A549 (cell line): ENCODE measurements around the gene PIF1.

Source experiments
- CBX2 ChIP-seq: fragments of 200-600 bp; sonication (generic); IDR thresholded peaks from 2 replicates; pipeline ENCODE4 v1.6.1; 2016; ENCODE audit warnings: low read depth, mild to moderate bottlenecking, borderline replicate concordance
- EHMT2 ChIP-seq: fragments of 200-600 bp; sonication (generic); IDR thresholded peaks from 2 replicates; pipeline ENCODE4 v1.6.1; 2016; ENCODE audit warnings: antibody characterized with exemption, low read depth, mild to moderate bottlenecking, moderate library complexity
- ESRRA ChIP-seq: fragments of 150-350 bp; IDR thresholded peaks from 2 replicates; pipeline ENCODE4 v1.6.1; 2014; ENCODE audit warnings: mild to moderate bottlenecking, low read length, borderline replicate concordance
- JUNB ChIP-seq: fragments of >200 bp; sonication (Bioruptor Twin); formaldehyde crosslinking; IDR thresholded peaks from 2 replicates; pipeline ENCODE4 v1.6.1; 2016
- KDM5A ChIP-seq: fragments of 200-600 bp; sonication (generic); IDR thresholded peaks from 2 replicates; pipeline ENCODE4 v1.6.1; 2016; ENCODE audit warnings: antibody characterized with exemption, mild to moderate bottlenecking
- POLR2A ChIP-seq: IDR thresholded peaks from 2 replicates; pipeline ENCODE4 v1.6.1; 2012; ENCODE audit warnings: mild to moderate bottlenecking, low read length
- POLR2AphosphoS2 ChIP-seq: conservative IDR thresholded peaks from 2 replicates; pipeline ENCODE4 v1.6.1; 2012; ENCODE audit warnings: low read length, improper control_type of control experiment, inconsistent platforms
- RFX5 ChIP-seq: fragments of 450-650 bp; IDR thresholded peaks from 2 replicates; pipeline ENCODE4 v1.7.1; 2014; ENCODE audit warnings: antibody characterized with exemption, mild to moderate bottlenecking, moderate library complexity
- SMC3 ChIP-seq: fragments of >200 bp; sonication (Bioruptor Twin); formaldehyde crosslinking; IDR thresholded peaks from 3 replicates; pipeline ENCODE4 v1.6.1; 2018; ENCODE audit warnings: inconsistent platforms
- TF ChIP-seq, protein P1 (sequence below): fragments of >200 bp; sonication (Bioruptor Twin); formaldehyde crosslinking; IDR thresholded peaks from 3 replicates; pipeline ENCODE4 v1.5.1; 2016
- TF ChIP-seq, protein P2 (sequence below): fragments of 250-450 bp; sonication (Bioruptor Pico); IDR thresholded peaks from 2 replicates; pipeline ENCODE4 v1.5.0; 2021; ENCODE audit warnings: mild to moderate bottlenecking, moderate library complexity, borderline replicate concordance

DNA sequence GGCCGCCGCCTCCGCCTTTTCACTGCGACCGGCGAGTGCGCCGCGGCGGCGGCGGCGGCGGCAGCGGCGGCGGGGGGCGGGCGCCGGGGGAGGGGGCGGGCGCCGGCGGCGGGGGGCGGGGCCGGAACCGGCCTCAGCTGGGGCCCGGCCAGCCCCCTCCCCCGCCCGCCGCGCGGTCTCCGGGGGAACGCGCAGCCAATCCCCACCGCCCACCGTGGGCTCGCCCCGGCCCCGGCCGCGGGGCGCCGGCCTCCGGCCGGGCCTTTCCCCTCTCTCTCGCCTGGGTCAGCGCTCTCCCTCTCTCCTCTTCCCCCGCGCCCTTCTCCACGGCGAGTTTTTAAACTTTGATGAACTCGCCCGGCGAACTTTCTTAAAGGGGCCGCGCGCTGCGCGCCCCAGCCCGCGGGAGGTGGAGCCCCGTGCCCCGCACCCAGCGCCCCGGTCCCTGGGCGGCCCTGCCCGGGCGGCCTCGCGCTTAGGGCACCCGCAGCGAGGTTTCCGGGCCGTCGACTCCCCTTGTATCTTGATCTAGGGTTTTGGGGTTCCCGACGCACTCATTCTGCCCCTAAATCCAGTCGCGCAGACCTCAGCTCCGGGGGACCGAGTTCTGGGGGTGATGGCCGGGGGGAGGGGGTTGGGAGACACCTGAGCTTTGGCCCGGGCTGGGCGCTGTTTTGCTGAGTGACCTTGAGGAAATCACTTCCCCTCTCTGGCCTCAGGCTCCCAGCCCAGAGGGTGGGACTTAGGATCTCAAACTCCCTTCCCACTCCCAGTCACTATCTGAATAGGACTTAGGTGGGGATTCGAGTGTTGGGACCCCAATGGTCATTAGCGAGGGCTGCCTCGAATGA, 49.7 kb downstream of the PIF1 start, which contains the start of gene RBPMS2:
- TF ChIP-seq, protein P1, sequence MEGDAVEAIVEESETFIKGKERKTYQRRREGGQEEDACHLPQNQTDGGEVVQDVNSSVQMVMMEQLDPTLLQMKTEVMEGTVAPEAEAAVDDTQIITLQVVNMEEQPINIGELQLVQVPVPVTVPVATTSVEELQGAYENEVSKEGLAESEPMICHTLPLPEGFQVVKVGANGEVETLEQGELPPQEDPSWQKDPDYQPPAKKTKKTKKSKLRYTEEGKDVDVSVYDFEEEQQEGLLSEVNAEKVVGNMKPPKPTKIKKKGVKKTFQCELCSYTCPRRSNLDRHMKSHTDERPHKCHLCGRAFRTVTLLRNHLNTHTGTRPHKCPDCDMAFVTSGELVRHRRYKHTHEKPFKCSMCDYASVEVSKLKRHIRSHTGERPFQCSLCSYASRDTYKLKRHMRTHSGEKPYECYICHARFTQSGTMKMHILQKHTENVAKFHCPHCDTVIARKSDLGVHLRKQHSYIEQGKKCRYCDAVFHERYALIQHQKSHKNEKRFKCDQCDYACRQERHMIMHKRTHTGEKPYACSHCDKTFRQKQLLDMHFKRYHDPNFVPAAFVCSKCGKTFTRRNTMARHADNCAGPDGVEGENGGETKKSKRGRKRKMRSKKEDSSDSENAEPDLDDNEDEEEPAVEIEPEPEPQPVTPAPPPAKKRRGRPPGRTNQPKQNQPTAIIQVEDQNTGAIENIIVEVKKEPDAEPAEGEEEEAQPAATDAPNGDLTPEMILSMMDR = no peak
- TF ChIP-seq EHMT2 = no peak
- no peak for TF ChIP-seq ESRRA
- no peak for TF ChIP-seq RFX5
- no peak for TF ChIP-seq KDM5A
- TF ChIP-seq, protein P2, sequence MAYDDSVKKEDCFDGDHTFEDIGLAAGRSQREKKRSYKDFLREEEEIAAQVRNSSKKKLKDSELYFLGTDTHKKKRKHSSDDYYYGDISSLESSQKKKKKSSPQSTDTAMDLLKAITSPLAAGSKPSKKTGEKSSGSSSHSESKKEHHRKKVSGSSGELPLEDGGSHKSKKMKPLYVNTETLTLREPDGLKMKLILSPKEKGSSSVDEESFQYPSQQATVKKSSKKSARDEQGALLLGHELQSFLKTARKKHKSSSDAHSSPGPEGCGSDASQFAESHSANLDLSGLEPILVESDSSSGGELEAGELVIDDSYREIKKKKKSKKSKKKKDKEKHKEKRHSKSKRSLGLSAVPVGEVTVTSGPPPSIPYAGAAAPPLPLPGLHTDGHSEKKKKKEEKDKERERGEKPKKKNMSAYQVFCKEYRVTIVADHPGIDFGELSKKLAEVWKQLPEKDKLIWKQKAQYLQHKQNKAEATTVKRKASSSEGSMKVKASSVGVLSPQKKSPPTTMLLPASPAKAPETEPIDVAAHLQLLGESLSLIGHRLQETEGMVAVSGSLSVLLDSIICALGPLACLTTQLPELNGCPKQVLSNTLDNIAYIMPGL (CRISPR knock-in tag) = no peak
- no peak for TF ChIP-seq CBX2
- TF ChIP-seq POLR2AphosphoS2 = no peak
- no peak for TF ChIP-seq SMC3
- TF ChIP-seq POLR2A = no peak
- no peak for TF ChIP-seq JUNB
